HEK293 (cell line): ENCODE results near the gene STXBP3.

Source experiments
- CTCF ChIP-seq: fragments of 450-650 bp; formaldehyde crosslinking; IDR thresholded peaks from 2 replicates; pipeline ENCODE4 v1.5.1; 2016; ENCODE audit warnings: missing biosample characterization, missing genetic modification characterization
- REST ChIP-seq: fragments of 450-650 bp; formaldehyde crosslinking; IDR thresholded peaks from 2 replicates; pipeline ENCODE4 v1.5.1; 2016; ENCODE audit warnings: missing biosample characterization, missing genetic modification characterization
- SCRT1 ChIP-seq: fragments of 450-650 bp; formaldehyde crosslinking; IDR thresholded peaks from 2 replicates; pipeline ENCODE4 v1.5.1; 2016; ENCODE audit warnings: missing biosample characterization, missing genetic modification characterization, borderline replicate concordance
- SCRT2 ChIP-seq: fragments of 450-650 bp; formaldehyde crosslinking; IDR thresholded peaks from 2 replicates; pipeline ENCODE4 v1.5.1; 2016; ENCODE audit warnings: missing biosample characterization, missing genetic modification characterization
- SP2 ChIP-seq: fragments of 450-650 bp; formaldehyde crosslinking; IDR thresholded peaks from 2 replicates; pipeline ENCODE4 v1.5.1; 2016; ENCODE audit warnings: missing biosample characterization, missing genetic modification characterization
- ZBTB11 ChIP-seq: fragments of 450-650 bp; formaldehyde crosslinking; conservative IDR thresholded peaks from 2 replicates; pipeline ENCODE4 v1.5.1; 2016; ENCODE audit warnings: low read depth, missing biosample characterization, missing genetic modification characterization
- ZBTB17 ChIP-seq: fragments of 450-650 bp; formaldehyde crosslinking; IDR thresholded peaks from 2 replicates; pipeline ENCODE4 v1.5.1; 2016; ENCODE audit warnings: missing biosample characterization, missing genetic modification characterization
- ZNF10 ChIP-seq: fragments of 450-650 bp; formaldehyde crosslinking; IDR thresholded peaks from 2 replicates; pipeline ENCODE4 v1.5.1; 2017; ENCODE audit warnings: missing biosample characterization, missing genetic modification characterization
- ZNF211 ChIP-seq: fragments of 450-650 bp; formaldehyde crosslinking; IDR thresholded peaks from 2 replicates; pipeline ENCODE4 v1.5.1; 2016; ENCODE audit warnings: low read depth, missing biosample characterization, missing genetic modification characterization
- ZNF274 ChIP-seq, 2 experiments: fragments of 200-500 bp in 1 of 2; fragments of 450-650 bp in 1 of 2; sonication (Bioruptor generic) in 1 of 2; formaldehyde crosslinking in 1 of 2; IDR thresholded peaks; 2 replicates each; pipeline versions ENCODE4 v1.5.1 to v1.6.1; 2014 to 2016; ENCODE audit warnings: borderline replicate concordance in 1 of 2, inconsistent platforms in 1 of 2, low read length in 1 of 2, missing biosample characterization in 1 of 2, missing genetic modification characterization in 1 of 2
- ZNF629 ChIP-seq: fragments of 450-650 bp; formaldehyde crosslinking; IDR thresholded peaks from 2 replicates; pipeline ENCODE4 v1.5.1; 2017; ENCODE audit warnings: missing biosample characterization, missing genetic modification characterization
- ZNF639 ChIP-seq: fragments of 450-650 bp; formaldehyde crosslinking; IDR thresholded peaks from 2 replicates; pipeline ENCODE4 v1.5.1; 2016; ENCODE audit warnings: missing biosample characterization, missing genetic modification characterization

GRCh38 chr1:108829498-108829916 lies 83.0 kb downstream of the STXBP3 start:
- TF ChIP-seq ZNF211 (tag by site-specific recombination) = no peak
- TF ChIP-seq ZNF274 (IDR thresholded peaks at IDR 0.05; ENCODE audit: low read length) = no peak
- no peak for TF ChIP-seq ZNF274 (tag by site-specific recombination; IDR thresholded peaks at IDR 0.05; ENCODE audit: borderline replicate concordance)
- TF ChIP-seq CTCF (tag by site-specific recombination) = no peak
- no peak for TF ChIP-seq ZBTB17
- TF ChIP-seq ZNF629 (tag by site-specific recombination) = no peak
- no peak for TF ChIP-seq REST (tag by site-specific recombination)
- TF ChIP-seq SCRT2 = no peak
- TF ChIP-seq SP2 = no peak
- TF ChIP-seq ZNF639 (tag by site-specific recombination) = no peak
- no peak for TF ChIP-seq ZBTB11 (tag by site-specific recombination)
- TF ChIP-seq ZNF10 (tag by site-specific recombination) = no peak
- TF ChIP-seq SCRT1 (tag by site-specific recombination) = no peak
